Posterior cingulate gyrus (tissue), 11 donors: Measurements from ENCODE around the gene PTBP1.

Experiments
- DNase-seq, 10 donors: peaks; one replicate each; pipeline versions ENCODE4 v3.0.0 to v3.0.0-alpha.2; 2020 to 2021; ENCODE audit warnings: mixed read lengths in 3 of 10
- intact Hi-C: fragments of 100-400 bp; cut with DNase I; formaldehyde crosslinking; loops from one replicate; pipeline ENCODE4 v1.15.1; 2023

PTBP1 gene

DNA sequence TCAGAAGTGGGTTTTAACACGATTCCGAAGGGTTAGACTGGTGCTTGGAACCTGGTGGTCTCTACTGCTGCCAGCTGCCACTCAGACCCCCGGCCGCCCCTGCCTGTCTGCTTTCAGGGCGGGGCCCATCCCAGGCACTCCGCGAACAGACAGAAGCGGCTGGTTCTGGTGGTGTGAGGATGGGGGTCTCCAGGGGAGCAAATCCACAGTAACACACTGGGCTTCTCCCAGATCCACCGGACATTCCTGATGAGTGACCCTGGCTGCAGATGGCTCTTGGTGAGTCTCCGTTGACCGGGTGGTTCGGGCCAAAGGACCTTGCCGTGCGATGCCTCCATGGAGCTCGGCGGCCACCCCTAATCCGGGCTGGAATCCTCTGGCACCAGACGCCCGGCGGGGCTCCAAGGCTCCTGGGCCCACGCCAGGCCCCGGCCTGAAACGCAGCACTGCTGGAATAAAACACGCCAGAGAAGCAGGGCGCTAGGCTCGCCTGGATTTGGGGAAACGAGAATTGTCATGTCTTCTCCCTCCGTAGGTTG lies 2.1 kb upstream of the PTBP1 start:
- intact Hi-C loops = loop anchor here (10.0 kb wide), 1 partner anchor 130 kb away; the partner anchor contains the start of gene RNF126
- no peak for DNase-seq

DNA sequence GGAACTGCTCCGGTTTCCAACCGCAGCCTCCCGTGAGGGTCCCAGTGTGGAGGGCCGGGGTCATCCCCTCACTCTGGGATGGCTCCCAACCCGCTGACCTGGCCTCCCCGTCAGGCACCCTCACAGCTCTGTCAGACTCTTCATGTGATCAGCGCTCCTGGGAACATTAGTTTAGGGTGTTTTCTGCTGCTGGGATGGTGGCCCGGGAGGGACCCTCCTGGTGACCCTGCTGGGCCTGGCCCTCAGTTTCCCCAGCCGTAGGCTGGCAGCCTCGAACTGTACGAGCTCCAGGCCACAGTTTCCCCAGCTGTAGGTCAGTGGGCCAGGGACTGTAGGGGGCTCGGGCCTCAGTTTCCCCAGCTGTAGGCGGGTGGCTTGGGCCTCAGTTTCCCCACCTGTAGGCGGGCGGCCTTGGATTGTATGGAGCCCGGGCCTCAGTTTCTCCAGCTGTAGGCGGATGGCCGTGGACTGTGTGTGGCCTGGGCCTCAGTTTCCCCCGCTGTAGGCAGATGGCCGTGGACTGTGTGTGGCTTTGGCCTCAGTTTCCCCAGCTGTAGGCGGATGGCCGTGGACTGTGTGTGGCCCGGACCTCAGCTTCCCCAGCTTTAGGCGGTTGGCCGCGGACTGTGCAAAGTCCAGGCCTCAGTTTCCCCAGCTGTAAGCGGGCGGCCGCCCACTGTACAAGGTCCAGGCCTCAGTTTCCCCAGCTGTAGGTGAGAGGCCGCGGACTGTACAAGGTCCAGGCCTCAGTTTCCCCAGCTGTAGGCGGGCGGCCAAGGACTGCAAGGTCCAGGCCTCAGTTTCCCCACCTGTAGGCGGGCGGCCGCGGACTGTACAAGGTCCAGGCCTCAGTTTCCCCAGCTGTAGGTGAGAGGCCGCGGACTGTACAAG lies 1.3 kb upstream of the PTBP1 start:
- intact Hi-C loops = loop anchor here (10.0 kb wide), 1 partner anchor 131 kb away; the partner anchor contains the start of gene RNF126
- no peak for DNase-seq

DNA sequence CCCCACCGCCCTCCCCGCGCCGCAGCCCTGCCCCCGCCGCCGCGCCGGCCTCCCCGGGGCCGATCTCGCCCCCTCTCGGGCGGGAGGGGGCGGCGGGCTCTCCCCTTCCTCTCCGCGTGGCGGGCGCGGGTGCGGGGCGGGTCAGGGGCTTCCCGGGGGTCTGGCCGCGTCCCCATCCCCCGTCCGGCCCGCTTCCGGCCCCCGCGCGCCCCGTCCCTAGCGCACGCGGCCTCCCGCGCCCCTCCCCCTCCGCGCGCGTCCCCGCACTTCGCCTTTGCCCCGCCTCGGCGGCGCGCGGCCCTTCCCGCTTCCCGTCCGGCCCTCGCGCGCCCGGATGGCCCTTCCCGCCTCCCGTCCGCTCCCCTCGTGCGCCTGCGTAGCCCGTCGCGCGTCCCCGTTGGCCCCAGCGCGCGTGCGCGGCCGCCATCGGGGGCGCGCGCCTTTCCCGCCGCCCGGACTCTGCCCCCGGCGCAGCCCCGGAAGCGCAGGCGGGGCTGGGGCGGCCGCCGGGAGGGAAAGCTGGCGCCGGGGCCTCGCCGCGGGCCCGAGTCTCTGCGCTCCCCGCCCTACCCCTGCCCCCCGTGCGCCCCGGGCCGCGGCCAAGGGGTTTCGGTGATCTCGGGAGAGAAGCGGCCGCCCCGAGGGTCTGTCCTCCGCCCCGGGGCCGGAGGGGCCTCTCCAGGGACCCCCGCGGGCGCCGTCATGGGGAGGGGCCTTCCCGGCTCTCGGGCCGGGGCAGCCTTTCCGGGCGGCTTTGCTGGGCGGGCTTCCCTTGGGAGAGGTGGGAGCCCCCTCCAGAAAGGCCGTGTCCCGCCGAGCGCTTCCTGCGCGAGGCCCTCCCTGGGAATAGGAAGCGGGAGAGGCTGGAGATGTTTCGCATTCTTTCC lies 519 bp downstream of the PTBP1 start:
- intact Hi-C loops = loop anchor here (10.0 kb wide), 1 partner anchor 133 kb away; the partner anchor contains the start of gene RNF126
- peak in 9 of 10 donors; percentile 59 to 95 (median 66) for DNase-seq

DNA sequence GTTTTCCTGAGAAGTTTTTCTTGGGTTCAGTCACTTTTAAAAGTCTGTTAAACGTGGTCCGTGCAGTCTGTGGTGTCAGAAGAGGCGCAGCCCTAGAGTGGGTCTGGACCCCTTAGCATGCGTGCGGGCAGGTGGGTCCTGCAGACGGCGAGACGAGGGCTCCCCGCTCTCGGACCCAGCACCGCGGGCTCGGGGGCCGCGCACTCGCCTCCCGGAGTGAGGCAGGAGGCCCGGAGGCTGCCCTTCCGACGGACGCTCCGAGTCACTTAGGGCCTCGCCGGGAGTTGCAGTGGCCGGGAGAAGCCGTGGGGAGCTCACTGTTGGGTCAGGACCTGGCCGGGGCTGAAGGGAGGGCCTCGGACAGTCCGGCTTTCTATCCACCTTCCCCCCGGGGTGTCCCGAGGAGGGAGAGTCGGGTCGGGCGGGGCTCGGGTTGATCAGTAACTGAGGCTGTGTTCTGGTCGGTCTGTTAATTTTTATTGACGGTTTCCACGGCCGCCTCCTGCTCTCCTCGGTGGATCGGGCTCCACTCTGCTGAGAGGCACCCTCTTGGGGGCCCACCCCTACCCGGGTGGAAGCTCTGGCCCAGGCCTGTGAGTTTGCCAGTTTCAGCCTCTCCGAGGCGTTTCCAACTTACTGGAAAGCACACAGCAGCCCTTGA lies 1.3 kb downstream of the PTBP1 start:
- intact Hi-C loops = loop anchor here (10.0 kb wide), 1 partner anchor 134 kb away; the partner anchor contains the start of gene RNF126
- no peak for DNase-seq

DNA sequence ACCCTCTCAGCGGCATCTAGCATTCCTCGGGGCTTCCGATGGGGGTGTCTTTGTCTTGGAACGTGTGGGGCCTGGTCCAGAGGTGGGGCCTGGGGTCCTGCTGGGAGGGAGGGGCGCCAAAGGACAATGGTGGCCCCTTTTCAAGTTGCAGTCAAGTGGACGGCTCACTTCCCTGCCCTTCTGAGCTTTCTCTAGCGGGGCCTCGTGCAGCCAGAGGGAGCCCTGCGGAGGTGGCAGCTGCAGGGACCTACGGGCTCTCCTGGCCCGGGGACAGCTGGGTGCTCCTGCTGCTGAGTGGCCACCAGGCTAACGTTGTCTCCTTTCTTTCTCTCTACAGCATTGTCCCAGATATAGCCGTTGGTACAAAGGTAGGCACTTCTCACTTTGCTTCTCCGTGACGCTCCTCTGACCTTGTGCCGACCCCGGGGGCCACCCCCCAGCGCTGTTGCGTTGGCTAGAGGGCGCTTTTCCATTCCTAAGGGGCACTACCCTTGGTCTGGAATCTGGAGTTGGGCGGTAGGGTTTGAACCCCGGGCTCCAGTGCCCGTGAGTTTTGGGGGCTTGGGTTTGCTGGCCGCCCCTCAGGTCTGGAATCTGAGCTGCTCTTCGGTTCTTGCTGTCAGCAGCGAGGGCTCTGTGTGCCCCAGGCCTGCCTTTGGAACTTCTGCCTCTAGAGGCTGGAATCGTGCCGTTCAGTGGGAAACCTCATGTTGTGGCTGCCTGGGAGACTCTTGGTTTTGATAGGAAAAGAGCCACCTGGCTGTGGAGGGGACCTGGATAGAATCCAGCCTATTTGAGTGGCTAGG lies 2.0 kb downstream of the PTBP1 start:
- intact Hi-C loops = loop anchor here (10.0 kb wide), 1 partner anchor 134 kb away; the partner anchor contains the start of gene RNF126
- DNase-seq = no peak

DNA sequence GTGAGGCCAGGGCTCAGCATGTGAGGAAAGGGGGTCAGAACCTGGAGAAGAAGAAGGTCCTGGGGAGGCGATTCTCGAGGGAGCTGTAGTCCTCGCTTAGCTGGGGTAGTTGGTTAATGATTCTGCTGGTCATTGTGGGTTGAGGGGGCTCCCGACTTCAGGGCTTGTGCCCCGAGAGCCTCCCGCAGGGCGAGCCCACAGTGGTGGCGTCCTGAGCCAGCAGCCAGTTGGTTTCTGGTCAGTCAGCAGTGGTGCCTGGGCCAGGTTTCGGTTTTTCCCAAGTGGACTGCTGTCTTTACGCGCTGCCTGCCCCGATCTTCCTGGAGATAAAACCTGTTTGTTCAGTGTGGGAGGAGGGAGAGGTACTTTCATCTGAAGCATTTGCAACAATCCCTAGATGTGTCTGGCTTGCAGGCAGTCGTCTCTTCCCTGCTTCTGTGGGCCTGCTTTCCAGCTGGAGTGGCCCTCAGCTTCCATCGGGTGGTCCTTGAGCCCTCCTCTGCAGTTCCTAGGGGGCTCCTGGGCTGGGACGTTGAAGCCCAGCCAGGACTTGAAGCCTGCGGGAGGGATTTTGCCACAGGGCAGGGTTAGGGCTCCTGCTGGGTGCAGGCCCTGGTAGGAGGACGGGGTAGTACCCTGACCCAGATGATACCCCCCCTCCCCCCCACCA lies 3.2 kb downstream of the PTBP1 start:
- peak in 1 of 10 donors; percentile 79 for DNase-seq
- intact Hi-C loops = no loop called here

DNA sequence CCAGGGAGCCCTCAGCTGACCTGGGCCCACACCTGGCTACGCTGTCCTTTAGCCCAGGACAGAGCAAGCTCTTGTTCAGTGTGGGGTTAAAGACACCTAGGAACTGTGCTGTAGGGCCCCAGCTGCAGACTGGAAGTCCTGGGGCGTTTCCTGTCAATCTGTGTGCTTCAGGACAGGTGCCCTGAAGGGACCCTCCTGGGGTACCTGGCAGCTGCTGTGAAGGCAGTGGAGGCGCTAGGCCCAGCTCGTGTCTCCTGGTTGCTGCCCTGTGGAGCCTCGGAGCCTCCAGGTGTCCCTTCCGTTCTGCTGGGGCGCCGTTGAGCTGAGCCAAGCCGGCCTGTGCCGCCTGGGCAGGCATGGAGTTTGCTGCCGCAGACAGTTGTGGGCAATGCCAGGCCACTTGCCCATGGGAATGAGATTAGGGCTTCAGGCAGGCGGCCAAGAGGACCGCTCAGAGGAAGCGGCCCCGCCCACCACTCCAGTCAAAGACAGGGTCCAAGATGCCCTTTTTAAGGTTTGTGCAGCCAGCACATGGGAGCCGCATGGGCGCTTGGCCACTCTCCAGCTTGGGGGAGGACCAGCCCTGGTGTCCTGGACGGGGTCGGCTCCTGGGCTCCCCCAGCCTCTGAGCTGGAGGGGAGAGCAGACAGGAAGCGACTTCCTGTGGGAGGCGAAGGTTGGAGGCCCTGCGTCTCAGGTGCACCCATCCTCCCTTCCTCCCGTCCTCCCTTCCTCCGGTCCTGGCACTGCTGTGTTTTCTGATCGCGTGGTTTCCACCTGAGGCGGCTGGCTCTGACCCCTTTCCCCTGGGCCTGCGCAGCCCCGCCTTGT lies 4.0 kb downstream of the PTBP1 start:
- intact Hi-C loops = no loop called here
- no peak for DNase-seq

DNA sequence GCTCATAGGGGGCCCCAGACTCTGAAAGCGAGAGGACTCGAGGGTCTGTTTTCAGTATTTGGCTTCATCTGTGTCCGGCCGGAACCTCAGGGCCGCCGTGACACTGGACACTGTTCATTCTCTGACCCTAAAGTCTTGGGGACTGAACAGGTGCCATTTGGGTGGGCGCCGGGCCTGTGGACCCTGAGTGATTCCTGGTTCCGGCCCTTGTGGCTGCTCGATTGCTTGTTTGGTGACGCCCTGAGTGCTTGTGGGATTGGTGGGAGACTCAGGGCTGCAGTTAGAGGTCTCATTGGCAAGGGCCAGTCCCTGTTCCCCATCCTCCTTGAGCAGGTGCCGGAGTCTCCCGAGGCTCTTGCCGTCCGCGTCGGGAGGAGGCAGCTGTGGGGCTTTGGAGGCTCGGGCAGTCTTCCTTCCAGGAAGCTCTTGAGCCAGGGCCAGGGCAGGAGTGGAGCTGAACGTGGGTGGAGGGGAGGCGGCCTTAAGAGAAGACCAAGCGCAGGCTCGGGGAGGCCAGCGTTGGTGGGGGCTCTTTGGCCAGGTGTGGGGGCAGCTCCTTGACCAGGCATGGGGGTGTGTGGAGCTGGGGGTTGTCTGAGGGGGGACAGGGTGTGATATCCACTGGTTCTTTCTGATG lies 4.7 kb downstream of the PTBP1 start:
- intact Hi-C loops = no loop called here
- DNase-seq = peak in 1 of 10 donors; percentile 81

DNA sequence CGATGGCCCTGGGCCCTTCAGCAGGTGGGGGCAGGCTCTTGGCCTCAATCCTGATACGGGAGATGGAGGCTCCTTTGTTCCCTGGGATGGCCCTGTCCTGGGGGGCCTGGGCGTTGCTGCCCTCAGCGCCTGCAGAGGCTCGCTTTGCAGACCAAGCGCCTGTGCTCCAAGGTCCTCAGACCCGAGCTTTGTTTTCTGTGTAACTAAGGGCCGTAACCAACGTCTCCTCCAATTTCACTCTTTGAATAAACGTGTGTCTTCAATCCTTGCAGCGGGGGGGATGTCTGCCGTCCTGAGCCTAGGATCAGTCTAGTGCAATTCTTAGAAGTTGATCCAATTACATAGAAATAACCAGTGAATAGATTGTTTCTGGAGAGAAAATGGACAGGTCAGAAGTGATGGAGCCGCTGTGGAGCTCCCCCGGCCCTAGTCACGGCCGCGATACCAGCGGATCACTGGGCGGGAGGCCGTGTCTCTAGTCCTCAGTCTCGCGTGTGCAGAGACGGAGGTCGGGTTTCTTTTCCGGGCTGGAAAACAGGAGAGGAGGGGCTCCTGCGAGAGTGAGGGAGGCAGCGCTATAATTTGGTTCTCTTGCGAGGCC lies 5.3 kb downstream of the PTBP1 start:
- intact Hi-C loops = no loop called here
- DNase-seq = no peak

DNA sequence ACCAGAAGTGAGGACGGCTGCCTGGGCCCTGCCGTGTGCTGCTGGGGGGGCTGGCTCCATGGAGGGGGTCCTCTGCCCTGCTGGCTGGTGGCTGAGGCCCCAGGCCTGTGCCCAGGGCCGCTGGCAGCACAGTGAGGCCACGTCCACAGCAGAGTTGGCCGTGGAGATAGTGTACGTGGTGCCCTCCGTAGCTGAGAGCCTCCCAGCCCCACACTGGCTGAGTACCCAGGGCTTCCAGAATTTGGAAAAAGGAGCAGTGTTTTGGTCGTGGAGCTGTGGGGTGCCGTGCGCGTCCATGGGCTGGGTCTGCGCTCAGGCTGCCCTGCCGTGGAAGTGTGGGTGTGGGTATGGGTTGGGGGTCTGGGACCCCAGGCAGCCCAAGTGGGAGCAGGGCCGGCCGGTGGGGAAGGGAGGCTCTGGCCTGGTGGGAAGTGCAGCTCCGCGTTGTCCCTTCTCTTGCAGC lies 5.9 kb downstream of the PTBP1 start:
- DNase-seq = no peak
- intact Hi-C loops = no loop called here

DNA sequence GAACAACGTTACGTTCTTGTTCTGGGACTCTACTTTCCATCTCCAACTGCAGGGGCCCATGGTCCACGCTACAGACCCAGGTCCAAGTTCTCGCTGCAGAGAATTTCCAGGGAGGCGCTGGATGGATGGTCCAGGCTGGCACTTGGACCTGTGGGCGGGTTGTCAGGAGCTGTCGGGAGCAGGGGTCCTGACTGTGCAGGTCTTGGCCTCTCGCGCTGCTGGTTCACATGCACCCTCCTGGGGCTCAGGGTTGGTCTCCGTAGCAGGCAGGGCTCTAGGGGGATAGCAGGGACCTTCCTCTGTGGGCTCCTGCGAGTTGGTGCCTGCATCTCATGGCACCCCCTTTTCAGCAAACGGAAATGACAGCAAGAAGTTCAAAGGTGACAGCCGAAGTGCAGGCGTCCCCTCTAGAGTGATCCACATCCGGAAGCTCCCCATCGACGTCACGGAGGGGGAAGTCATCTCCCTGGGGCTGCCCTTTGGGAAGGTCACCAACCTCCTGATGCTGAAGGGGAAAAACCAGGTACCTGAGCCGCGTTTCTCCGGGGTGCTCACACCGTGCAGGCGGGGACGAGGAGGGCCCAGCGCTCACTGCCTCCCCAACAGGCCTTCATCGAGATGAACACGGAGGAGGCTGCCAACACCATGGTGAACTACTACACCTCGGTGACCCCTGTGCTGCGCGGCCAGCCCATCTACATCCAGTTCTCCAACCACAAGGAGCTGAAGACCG lies 6.6 kb downstream of the PTBP1 start:
- DNase-seq = peak in 1 of 10 donors; percentile 81
- intact Hi-C loops = no loop called here

DNA sequence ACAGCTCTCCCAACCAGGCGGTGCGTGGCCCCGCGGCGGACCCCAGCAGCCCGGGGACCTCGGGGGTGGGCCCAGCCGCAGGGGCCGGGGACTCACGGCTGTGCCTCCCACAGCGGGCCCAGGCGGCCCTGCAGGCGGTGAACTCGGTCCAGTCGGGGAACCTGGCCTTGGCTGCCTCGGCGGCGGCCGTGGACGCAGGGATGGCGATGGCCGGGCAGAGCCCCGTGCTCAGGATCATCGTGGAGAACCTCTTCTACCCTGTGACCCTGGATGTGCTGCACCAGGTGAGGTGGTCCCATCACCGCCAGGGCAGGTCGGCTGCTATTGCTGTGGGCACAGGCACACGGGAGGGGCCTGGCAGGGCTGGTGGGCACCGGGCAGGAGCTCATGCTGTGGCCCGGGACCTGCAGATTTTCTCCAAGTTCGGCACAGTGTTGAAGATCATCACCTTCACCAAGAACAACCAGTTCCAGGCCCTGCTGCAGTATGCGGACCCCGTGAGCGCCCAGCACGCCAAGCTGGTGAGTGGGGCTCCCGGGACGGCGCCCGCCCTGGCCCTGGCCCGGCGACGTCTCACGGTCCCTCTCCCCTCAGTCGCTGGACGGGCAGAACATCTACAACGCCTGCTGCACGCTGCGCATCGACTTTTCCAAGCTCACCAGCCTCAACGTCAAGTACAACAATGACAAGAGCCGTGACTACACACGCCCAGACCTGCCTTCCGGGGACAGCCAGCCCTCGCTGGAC lies 7.3 kb downstream of the PTBP1 start:
- intact Hi-C loops = no loop called here

DNA sequence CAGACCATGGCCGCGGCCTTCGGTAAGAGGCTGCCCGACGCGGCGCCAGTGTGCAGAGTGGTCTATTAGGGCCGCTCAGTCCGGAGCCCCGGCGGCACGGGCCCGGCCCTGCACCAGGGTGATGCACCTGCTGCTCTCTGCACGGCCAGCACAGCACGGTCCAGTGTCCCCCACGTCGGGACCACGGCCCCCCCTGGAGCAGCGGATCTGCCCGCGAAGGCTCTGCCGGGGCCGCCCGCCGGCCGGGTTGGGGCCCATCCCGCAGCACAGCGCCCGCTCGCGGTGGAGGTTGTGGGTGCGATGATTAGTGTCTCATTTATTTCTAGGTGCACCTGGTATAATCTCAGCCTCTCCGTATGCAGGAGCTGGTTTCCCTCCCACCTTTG lies 7.9 kb downstream of the PTBP1 start:
- intact Hi-C loops = no loop called here
- DNase-seq = no peak

More for the DNA sequence above, 7.3 kb downstream of the PTBP1 start:
- DNase-seq = peak in 1 of 10 donors; percentile 78

DNA sequence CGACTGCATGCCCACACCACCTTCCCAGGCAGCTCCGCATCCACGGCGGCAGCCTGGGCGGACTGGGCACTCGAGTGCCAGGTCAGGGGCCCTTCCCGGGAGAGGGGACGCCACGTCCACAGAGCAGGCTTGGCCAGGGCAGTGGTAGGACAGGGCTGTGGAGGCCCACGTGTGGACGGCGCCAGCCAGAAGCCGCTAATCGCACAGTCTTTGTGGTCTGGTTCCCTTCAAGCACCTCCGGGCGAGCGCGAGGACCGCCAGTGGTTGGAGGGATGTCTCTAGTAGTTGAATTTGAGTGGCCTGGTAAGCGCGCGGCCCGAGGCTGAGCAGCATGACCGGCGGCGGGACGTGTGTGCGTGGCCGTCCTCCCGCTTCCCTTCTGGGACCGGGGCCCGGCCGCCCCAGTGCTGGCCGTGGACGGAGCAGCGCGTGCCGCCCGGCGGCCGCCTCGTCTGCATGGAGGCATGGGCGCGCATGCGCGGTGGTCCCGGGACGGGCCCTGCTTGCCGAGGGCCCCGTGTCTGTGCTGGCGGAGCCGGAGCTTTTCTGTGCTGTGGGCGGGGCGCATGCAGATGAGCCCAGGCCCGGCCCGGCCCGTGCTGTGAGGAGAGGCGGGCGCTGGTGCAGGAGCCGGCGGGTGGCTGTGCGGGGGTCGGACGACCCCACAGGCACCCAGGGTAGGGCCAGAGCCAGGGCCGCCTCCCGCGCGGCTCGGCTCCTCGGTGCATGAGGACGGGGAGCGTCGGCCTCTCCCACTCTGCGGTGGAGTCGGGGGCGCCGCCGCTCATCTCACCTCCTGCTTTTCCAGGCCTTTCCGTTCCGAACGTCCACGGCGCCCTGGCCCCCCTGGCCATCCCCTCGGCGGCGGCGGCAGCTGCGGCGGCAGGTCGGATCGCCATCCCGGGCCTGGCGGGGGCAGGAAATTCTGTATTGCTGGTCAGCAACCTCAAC lies 8.6 kb downstream of the PTBP1 start:
- peak in 1 of 10 donors; percentile 81 for DNase-seq
- intact Hi-C loops = no loop called here
